ENCODE measurements around the gene XIAP.
A peak's percentile ranks its signal among the peaks of the same experiment; 100 is the strongest.

GRCh38 chrX:123833387-123833786, 26.5 kb upstream of the XIAP start:
- TF ChIP-seq CTCF (conservative IDR thresholded peaks at IDR 0.05; ENCODE audit: low read length), result peak; percentile 65
- no peak for TF ChIP-seq EZH2phosphoT487 (IDR thresholded peaks at IDR 0.05; ENCODE audit: borderline replicate concordance)

Data from Loucy (cell line).